ENCODE measurements around the gene PYCR2.

- TF ChIP-seq CTCF (IDR thresholded peaks at IDR 0.05) = no peak
- TF ChIP-seq POLR2A (IDR thresholded peaks at IDR 0.05) = no peak
These were observed 41.1 kb downstream of the PYCR2 start for GRCh38 chr1:225882694-225883615.

Data from body of pancreas (tissue), 4 donors.